ENCODE measurements around the gene RAB8B.

Gene RAB8B

GRCh38 chr15:63252292-63252691 is 62.9 kb downstream of the RAB8B start:
- Histone ChIP-seq H3K36me3 (ENCODE audit: control insufficient read depth, insufficient read depth, low read length) (no peaks in the 10 kb centered on the region), H3K4me2 (ENCODE audit: low read length) (no peak overlapping the region), H2AFZ (no peak overlapping the region), H3K9ac (no peak overlapping the region), H3K27me3 (ENCODE audit: control insufficient read depth, insufficient read depth, low read length) (no peaks in the 10 kb centered on the region), H3K79me2 (no peaks in the 10 kb centered on the region), H3K4me3 (ENCODE audit: low read depth, low read length) (no peak overlapping the region), H3K9me3 (ENCODE audit: control insufficient read depth, low read length) (no peaks in the 10 kb centered on the region), H3K4me1 (no peaks in the 10 kb centered on the region), H3K27ac (no peak overlapping the region)
- no peak for TF ChIP-seq CTCF (IDR thresholded peaks at IDR 0.05)

- Histone ChIP-seq H3K27me3 (ENCODE audit: control insufficient read depth, insufficient read depth, low read length) (no peaks in the 10 kb centered on the region), H3K9me3 (ENCODE audit: control insufficient read depth, low read length) (no peaks in the 10 kb centered on the region), H3K4me3 (ENCODE audit: low read depth, low read length) (no peak overlapping the region), H3K36me3 (ENCODE audit: control insufficient read depth, insufficient read depth, low read length) (no peaks in the 10 kb centered on the region), H3K9ac (no peak overlapping the region), H3K27ac (no peak overlapping the region), H2AFZ (no peak overlapping the region), H3K4me1 (no peaks in the 10 kb centered on the region), H3K79me2 (no peaks in the 10 kb centered on the region), H3K4me2 (ENCODE audit: low read length) (no peak overlapping the region)
- no peak for TF ChIP-seq CTCF (IDR thresholded peaks at IDR 0.05)
Measured at GRCh38 chr15:63254991-63255390, 65.6 kb downstream of the RAB8B start.

GRCh38 chr15:63255489-63255990 is 66.1 kb downstream of the RAB8B start:
- Histone ChIP-seq H3K27ac (no peak overlapping the region), H3K27me3 (ENCODE audit: control insufficient read depth, insufficient read depth, low read length) (no peaks in the 10 kb centered on the region), H2AFZ (no peak overlapping the region), H3K36me3 (ENCODE audit: control insufficient read depth, insufficient read depth, low read length) (no peaks in the 10 kb centered on the region), H3K4me1 (no peaks in the 10 kb centered on the region), H3K9me3 (ENCODE audit: control insufficient read depth, low read length) (no peaks in the 10 kb centered on the region), H3K9ac (no peak overlapping the region), H3K79me2 (no peaks in the 10 kb centered on the region), H3K4me2 (ENCODE audit: low read length) (no peak overlapping the region), H3K4me3 (ENCODE audit: low read depth, low read length) (no peak overlapping the region)
- no peak for TF ChIP-seq CTCF (IDR thresholded peaks at IDR 0.05)

GRCh38 chr15:63256433-63257274 is 67.2 kb downstream of the RAB8B start:
- H3K9me3 ChIP-seq (ENCODE audit: control insufficient read depth, low read length), result no peaks in the 10 kb centered on the region
- H2AFZ ChIP-seq, result no peak overlapping the region
- no peaks in the 10 kb centered on the region for H3K36me3 ChIP-seq (ENCODE audit: control insufficient read depth, insufficient read depth, low read length)
- no peaks in the 10 kb centered on the region for H3K79me2 ChIP-seq
- TF ChIP-seq CTCF (IDR thresholded peaks at IDR 0.05), result no peak
- no peaks in the 10 kb centered on the region for H3K4me1 ChIP-seq
- H3K27me3 ChIP-seq (ENCODE audit: control insufficient read depth, insufficient read depth, low read length), result no peaks in the 10 kb centered on the region
- H3K27ac ChIP-seq, result no peak overlapping the region
- H3K9ac ChIP-seq, result no peak overlapping the region
- no peak overlapping the region for H3K4me2 ChIP-seq (ENCODE audit: low read length)
- H3K4me3 ChIP-seq (ENCODE audit: low read depth, low read length), result no peak overlapping the region

- Histone ChIP-seq H2AFZ (no peak overlapping the region), H3K27me3 (ENCODE audit: control insufficient read depth, insufficient read depth, low read length) (no peaks in the 10 kb centered on the region), H3K27ac (no peak overlapping the region), H3K36me3 (ENCODE audit: control insufficient read depth, insufficient read depth, low read length) (no peaks in the 10 kb centered on the region), H3K4me3 (ENCODE audit: low read depth, low read length) (no peak overlapping the region), H3K9ac (no peak overlapping the region), H3K4me1 (no peaks in the 10 kb centered on the region), H3K9me3 (ENCODE audit: control insufficient read depth, low read length) (no peaks in the 10 kb centered on the region), H3K79me2 (no peaks in the 10 kb centered on the region), H3K4me2 (ENCODE audit: low read length) (no peak overlapping the region)
- TF ChIP-seq CTCF (IDR thresholded peaks at IDR 0.05), result no peak
Measured at GRCh38 chr15:63258658-63259057, 69.3 kb downstream of the RAB8B start.
